ENCODE measurements around the gene PLEKHG4B.

- TF ChIP-seq EZH2 (IDR thresholded peaks at IDR 0.05; ENCODE audit: borderline replicate concordance, low read depth, low read length, severe bottlenecking) (no peak), CTCF (IDR thresholded peaks at IDR 0.05; ENCODE audit: borderline replicate concordance, extremely low read depth, low read length, poor library complexity, severe bottlenecking) (no peak)
These were observed 109.0 kb downstream of the PLEKHG4B start for GRCh38 chr5:200985-201384.
